ENCODE results near the gene TRERF1.

The TRERF1 gene

DNA sequence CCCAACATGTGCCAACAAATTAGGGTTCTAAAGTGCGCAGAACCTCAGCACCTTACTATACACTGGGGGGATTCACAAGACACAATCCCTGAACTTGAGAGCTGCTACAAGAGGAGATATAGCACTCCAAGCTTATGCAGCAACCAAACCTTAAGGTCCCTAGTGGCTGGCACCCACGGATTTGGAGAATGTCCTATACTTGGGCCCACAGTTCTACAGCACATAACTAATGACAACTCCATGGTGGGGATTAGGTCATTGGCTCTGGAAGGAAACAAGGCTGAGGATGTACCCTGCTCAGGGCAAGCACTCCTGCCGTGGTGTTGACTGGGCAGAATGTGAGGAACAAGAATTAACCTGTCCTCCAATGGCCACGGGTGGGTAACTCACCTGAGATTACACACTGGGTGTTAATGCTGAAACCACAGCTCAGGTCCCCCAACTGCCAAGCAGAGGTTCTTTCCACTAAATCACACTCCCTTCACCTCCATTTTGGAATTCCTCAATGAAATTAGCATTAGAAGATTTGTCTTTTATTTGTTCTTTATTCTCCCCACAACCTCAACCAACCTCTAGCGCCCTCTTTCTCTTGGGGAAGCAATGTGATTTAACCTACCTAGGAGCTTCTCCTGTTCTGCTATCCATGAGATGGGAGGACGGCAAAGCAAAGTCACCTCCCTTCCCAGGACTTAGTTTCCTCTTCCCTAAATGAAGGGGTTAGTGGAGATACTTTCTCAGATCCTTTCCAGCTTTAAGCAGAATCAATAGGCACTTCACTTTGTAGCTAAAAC, 32.0 kb downstream of the TRERF1 start:
- DNase-seq: no peak

DNA sequence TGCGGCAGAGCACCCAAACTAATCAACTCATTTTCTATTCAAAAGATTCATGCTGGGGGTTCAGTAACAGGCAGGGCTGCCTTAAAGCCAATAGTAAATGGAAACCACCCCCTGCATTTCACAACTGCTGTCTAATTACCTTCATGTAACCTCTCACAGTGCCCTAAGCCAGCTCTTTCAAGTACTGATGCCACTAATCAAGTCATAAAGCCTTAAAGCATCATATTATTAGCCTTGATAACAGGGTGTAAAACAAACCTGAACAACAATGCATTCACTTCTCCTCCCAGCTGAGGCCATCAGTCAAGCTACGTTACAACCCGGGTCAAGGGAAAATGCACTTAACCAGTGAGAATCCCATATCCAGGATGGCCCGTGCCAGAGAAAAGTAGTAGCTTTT, 33.0 kb downstream of the TRERF1 start:
- no peak for DNase-seq

DNA sequence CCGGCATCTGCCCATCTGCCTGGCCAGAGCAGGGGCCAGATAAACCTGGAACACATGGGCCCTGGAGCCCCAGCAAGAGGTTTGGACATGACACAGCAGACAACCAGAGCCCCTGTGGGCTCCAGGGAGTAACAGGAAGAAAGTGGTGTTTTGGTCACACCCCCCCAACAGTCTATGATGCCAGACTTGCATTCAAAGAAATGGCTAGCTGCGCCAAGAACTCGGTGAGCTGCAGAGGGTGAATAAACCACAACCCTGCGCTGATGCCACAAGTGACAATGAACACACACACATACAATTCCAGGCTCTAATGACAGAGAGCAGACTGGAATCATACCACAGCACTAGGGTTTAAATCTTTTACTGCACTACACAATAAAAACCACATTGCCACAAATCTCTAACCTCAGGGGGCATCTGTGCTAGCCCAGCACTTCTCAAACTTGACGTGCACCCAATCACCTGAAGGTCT, 34.0 kb downstream of the TRERF1 start:
- peak; percentile 73 for DNase-seq

DNA sequence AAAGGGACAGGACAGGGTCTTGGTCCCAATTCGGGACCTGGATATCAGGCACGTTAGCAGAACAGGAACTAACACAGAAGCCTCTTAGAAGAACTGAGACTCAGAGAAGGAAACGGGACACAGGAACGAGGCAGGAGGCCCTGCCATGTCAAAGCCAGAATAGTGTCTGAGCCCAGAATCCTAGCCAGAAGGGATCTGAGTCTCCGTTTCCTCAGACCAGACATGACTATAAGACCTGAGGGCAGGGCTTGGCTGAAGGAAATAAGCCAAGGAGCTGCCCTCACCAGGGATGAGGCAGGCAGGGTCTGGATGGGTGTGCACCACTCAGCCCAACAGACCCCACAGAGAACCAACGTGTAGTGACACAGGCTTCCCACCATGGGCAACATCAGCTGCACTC, 40.3 kb downstream of the TRERF1 start:
- DNase-seq: no peak

DNA sequence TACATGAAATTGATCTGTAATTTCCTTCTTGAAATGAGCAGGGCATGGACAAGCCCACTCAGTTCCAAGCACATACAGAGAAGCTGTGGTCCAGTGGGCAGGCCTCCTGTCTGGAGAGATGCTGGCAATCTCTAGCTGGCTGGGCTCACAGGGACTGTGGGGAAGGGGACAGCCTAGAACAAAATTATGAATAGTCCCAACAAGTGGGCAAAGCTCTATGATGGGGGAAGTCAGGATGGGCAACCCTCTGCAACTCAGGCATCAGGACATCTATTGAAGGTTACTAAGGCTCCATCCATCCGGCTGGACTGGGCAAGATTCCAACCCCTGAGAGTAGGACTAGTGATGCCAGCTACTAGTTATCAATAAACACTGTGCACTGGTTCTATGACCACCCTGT, 40.9 kb downstream of the TRERF1 start:
- no peak for DNase-seq

DNA sequence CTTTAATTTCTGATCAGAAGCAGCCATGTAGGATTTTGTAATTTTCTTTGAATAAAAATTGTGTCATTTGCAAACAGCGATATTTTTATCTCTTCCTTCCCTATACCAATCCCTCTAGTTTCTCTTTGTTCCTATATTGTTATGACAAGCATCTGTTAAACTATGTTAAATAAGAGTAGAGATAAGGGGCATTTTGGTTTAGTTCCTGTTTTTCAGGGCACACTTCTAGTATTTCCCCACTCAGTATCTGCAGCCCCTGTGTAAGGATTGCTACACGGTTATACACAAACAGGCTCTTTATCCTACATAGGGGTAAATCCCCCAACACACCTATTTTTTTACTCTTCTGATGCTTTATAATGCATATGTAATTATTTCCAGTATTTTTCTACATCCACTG, 42.1 kb downstream of the TRERF1 start:
- DNase-seq: no peak

DNA sequence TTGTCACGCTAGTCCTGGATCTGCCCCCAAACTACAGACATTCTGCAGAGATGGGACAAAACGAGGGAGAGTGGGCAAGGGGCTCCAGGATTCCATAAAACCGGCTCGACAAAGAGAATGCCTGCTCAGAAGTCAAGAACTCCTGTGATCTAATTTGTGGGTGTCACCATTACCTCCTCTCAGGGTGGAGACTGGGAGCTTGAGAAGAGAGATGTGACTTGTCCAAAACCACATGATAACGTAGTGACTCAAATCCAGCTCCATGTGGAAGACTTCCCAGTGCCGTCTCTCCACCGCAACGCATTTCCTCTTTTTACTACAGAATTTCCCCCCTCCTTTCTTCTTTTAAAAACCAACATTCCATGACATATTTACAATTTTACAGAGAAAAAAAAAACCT, 44.3 kb downstream of the TRERF1 start:
- no peak for DNase-seq

DNA sequence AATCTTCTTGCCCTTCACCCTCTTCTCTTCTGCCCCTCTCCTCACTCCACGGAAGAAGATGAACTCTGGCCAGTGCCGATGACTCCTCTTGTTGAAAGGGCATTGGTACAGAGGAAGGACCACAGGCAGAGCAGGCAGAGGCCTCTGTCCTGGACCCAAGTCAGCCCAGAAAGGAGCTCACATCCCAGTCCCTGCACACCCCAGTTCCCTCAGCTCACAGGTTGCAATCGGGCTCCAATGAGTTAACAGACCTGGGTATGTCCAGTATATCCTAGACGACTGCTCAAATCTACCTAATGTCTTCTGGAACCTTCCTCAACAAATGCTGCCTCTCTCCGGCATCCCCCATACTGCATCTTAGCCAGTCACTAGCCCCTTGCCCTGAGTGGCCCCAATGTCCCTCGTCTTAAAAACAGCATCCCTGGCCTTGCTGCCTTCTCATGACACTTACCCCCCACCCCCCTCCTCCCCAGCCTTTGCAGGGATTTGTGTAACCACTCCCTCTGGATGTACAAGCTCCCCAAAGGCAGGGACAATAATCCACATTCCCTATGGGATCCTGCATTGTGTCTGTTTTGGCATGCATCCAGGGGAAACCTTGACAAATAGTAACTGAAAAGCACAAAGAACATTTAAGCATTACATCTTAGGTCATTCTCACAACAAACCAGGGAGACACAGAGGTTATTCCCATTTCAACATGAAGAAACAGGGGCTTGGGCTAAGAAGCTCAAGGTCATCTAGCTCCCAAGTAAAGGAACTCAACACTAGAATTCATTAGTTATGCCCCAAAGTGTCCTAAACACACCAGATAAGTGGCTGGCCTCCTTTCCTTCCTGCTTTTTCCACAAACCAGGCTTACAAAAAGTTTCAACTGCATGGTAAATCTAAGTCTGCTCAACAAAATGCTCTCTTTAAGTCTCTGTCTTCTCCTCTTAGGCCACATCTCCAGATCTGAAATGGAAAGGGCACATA, 45.1 kb downstream of the TRERF1 start:
- DNase-seq: no peak

DNA sequence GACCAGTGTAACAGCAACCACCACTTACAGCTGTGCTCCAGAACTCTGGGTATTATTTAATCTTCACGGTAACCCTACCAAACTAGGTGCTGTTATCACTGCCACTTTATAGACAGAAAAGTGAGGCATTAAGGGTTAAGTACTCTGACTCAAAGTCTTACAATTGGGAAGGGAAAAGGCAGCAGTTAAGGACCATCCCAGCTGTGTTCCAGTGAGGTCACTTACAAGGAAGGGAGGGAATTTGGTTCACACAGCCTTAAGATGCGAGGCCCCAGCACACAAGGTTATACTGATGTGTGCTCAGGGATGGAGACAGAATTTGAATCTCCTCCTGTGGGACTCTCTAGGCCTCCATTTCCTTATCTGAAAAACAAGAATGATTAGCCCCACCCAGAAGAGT, 46.7 kb downstream of the TRERF1 start:
- DNase-seq: no peak

DNA sequence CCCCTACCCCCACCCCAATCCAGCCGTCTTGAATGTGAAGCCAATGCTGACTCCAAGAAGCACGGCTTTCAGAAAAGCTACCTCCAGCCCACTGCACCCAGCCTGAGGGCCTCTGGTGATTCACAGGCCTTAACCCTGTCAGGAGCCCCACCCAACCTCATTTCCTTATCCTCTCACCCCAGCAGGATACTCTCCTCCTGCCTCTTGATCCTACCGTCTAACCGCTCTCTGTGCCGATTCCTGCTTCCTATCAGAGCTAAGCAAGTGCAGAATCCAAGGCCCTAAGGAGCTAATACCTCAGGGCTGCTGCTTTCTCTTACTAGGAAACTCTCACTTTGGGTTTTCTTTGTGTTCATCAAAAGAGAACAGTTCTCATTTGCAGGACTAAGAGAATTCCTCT, 47.2 kb downstream of the TRERF1 start:
- DNase-seq: peak; percentile 40

DNA sequence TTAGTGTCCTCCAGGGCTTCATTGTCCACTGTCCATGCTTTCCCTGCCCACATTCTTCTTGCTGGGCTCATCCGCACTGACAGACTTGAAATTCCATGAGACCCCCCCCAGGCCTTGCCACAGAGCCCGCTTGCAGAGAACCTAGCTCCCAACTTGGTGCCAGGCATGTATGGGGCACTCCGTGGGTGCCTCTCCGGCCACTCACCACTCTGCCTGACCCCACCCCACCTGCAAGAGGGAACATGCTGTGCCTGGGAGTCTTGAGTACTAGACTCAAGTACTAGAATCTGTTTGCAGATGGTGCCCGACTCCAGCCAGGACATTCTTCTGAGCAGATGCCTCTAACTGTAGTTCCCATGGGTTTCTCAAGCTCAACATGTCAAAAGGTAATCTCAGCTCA, 47.9 kb downstream of the TRERF1 start:
- DNase-seq: no peak

DNA sequence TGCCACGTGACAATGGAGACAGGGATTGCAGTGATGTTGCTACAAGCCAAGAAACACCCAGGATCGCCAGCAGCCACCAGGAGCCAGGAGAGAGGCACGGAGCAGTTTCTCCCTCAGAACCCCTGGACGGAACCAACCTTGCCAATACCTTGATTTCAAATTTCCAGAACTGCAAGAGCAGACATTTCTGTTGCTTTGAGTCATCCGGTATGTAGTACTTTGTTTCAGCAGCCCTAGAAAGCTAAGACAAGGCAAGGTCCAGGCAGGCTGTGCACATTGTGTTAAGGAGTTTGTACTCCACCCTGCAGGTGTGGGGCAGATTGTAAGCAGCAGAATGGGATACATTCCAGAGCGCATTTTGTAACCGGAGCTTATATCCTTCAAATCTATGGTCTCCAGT, 48.3 kb downstream of the TRERF1 start:
- DNase-seq: no peak

DNA sequence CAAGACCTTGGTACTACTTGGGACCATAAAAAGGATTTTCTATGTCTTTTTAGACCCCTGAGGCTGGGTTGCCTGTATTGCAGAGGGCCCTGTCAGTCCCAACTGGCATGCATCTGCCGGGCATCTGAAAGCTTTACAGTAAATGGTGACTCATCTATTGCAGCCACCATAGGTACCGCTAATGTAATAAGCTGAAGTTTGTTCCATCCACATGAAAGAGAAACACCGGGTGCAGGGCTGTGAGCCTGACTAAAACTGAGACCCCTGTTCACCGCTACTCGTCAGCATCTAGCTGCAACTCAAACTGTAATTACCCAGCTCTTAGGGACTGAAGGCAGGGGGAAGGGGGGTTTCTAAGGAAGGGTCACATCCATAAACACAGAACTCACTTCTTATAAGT, 49.5 kb downstream of the TRERF1 start:
- DNase-seq: no peak

DNA sequence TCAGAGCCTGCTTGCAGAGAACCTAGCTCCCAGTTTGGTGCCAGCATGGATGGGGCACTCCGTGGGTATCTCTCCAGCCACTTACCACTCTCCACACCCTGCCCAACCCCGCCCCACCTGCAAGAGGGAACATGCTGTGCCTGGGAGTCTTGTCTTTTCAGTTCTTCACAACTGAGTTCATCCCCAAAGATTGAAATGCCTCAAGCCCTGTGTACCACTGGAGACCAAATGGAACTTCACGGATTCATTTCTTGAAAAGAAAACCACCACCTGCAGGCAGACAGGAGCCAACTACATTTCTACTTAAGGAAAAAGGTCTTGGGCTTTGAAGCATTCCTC, 50.1 kb downstream of the TRERF1 start:
- DNase-seq: no peak

DNA sequence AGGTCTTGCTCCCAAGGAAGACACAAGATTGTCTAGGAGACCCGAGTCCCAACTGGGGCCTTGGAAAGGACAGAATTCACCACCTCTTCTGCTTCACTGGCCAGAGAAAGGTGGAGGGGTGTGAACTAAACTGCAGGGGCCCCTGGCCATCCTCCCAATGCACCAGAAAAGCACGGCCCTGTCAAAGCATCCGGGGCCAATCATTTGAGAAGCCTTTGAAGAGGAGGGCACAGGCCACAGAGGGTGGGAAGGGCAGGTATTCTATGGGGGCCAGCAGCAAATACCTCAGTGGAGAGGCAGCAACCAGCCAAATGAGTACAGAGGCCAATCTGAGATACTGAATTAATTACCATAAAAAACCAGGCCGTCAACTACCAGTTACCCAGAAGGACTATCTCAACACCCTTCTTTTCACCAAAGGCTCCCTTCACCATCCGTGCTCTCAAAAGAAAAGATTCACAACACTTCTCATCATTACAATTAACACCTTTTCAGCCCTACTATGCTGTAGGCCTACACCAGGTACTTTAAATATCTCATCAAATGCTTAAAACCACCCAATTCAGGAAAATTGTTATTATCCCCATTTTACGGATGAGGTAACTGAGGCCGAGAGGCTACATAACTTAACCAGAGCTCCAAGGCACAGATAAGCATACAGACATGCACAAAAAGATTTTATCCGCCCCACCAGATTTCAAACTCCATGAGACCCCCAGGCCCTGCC, 50.7 kb downstream of the TRERF1 start:
- no peak for DNase-seq

DNA sequence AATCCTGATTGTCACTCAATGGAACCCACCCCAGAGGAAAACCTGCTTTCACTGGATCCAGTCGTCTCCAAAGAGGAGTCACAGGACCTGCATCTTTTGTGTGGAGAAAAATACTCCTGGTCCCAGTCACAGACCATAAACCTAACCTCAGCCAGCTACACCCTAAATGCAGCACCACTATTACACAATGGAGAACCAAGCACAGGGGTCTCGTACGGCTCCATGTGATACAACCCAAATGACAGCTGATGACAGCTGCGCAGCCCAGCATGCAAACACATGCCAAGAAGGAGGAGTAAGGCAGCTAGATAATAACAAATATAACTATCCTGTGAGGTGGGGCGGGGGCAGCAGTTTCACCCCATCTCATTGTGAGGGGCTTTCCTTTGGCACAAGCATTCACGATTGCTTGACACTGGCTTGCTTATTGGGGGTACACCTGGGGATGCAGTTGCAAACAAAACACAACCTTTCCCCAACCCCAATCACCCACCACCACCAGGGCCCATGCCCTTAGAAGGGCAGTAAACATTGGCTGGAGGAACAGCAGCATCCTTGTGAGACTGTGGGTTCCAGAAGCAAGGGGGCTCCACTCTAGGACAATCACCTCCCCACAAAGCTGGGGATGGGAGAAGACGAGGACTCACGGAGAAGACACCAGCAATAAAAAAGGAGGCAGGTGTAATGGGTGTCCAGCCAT, 51.5 kb downstream of the TRERF1 start:
- no peak for DNase-seq

DNA sequence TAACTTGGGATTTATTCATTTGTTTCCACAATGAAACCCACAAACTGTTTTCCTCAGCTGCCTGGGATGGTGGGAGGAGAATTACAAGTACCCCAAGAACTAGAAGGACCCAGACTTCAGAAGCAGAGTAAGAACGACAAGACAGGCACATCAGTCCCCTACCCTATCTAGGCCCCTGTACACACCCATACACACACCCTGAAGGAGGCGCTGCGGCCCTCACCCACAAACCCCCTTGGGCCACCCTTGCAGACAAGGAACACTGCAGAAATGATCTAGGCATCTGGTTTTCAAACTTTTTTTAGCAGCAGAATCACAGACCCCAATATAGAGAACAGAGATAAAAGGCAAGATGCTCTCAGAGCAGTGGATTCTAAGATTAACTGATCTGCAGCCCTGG, 55.0 kb downstream of the TRERF1 start:
- no peak for DNase-seq

DNA sequence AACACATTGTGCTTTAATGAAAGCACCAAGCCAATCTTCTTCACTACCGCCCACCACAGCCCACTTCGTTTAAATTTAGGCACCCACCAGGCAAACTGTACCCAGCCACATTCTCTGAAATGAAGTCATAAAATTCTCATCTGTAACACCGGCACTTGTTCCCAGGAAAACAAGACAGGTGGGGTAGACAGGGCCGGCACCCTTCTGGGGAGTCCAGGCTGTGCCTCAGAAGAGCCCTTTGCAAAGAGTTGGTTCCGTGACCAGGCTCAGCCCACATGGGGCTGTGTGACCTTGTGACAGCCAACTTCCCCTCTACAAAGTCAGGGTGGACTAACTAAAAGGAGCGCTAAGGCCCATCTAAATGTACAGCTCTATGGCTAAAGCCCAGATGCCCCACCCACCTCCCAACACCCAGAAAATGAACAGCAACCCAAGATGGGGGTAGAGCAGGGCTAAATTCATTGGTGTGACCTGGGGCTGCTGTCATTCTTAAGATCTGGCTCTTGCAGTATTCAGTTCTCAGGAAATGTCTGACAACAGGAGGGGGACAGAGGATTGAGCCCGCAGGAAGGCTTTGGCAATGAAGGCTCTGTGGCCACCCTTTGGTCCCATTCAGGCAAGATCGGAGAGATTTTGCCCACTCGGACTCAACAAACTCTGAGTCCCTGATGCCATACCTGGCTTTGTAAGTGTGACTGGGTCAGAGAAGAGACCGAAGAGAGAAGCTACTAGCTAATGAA, 56.7 kb downstream of the TRERF1 start:
- DNase-seq: peak; percentile 34

DNA sequence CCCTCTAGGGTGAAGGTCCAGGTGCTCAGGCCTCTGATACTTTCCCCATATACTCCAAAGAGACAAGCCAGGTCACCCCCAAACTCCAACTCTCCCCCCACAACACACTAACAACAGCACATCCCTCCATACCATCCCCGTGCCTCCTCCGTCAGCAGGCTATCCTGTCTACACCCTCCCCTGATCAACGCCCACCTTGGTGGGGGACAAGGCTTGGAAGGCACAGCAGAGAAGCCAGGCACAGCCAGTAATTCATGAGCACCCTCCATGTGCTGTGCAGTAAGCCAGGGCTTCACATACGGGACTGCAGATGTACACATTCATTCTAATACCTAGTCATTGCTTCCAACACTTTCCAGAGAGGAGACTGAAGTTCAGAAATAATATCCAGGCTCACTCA, 57.6 kb downstream of the TRERF1 start:
- no peak for DNase-seq

DNA sequence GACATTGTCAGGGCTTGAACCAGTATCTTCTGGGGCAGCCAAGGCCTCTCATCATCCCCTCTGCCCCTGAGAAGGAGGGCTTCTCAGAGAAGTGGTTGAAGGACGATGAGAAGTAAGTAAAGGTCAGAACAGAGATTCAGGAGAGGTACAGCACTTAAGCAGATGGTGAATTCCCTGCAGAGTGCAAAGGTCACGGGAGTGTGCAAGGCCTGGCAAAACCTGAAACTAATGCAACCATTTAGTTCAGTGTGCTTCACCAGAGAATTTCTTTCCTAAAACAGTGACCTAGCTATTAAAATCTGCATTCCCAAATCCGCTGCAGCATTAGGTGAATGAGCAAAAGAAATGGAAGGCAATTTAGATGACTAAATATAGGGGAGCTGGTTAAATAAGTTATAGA, 58.4 kb downstream of the TRERF1 start:
- DNase-seq: no peak

DNA sequence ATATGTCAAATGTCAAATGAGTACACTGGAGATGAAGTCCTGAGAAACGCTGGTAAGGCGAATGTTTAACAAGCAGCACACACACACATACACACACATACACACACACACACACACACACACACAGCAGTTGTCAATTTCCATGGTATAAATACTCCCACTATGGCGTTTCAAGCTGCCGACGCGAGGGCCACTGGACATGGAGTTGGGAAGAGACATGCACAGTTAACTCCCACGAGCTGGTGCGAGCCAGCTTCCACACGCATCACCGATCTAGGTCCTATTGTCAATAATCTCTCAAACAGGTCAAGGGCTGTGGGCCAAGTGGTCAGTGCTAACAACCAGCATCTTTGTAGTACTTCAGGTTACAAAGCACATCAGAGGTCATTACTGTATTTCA, 58.9 kb downstream of the TRERF1 start:
- DNase-seq: no peak

DNA sequence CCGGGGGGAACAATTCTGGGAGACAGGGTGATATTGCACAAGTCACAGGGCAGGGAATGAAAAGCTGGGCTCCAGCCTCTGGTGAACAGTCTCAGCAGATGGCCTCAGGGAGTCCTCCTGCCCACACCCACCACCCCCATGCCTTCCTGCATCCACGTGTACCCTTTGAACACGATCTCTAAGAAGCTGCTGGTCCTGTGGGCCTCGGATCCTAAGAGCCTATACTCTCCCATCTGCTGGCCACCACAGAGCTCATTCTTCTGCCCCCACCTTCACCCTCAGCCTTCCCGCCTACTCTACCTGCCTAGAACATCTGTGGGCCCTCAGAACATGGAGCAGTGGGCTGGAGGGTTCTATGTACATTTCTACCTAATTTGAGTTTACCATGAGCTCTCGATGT, 60.3 kb downstream of the TRERF1 start:
- no peak for DNase-seq

All from CD4-positive, alpha-beta T cell treated with Interleukin-15 for 1 hour (primary cell).